NT2/D1 (cell line): ENCODE results near the gene HOOK2.
"Not testable (repeated sequence)": the region's sequence is repeated elsewhere in the genome, so short reads cannot be mapped to it uniquely, and the experiment has no call there.

Experiments
- DNase-seq: peaks from one replicate; pipeline ENCODE4 v3.0.0-alpha.2; 2011; ENCODE audit warnings: low read depth, low spot score
- H3K27me3 ChIP-seq: 2 replicates; pipeline ENCODE4 v1.6.0; 2011; ENCODE audit warnings: mild to moderate bottlenecking; ENCODE audit not compliant: insufficient read length, insufficient read depth
- H3K36me3 ChIP-seq: 2 replicates; pipeline ENCODE4 v1.6.1; 2011; ENCODE audit warnings: mild to moderate bottlenecking, low read length, mixed read lengths; ENCODE audit not compliant: insufficient read depth, insufficient read length
- H3K4me1 ChIP-seq: 2 replicates; pipeline ENCODE4 v1.5.1; 2011; ENCODE audit not compliant: insufficient read depth, insufficient read length
- H3K4me3 ChIP-seq: 2 replicates; pipeline ENCODE4 v1.5.1; 2011; ENCODE audit warnings: low read depth; ENCODE audit not compliant: insufficient read length
- H3K9ac ChIP-seq: 2 replicates; pipeline ENCODE4 v1.6.0; 2011; ENCODE audit warnings: low read depth; ENCODE audit not compliant: insufficient read length
- H3K9me3 ChIP-seq: 2 replicates; pipeline ENCODE4 v1.5.1; 2011; ENCODE audit warnings: mild to moderate bottlenecking, low read length; ENCODE audit not compliant: insufficient read depth
- SUZ12 ChIP-seq: IDR thresholded peaks from 2 replicates; pipeline ENCODE4 v1.6.1; 2011; ENCODE audit not compliant: insufficient read length, insufficient read depth; ENCODE audit errors: extremely low read depth
- YY1 ChIP-seq: IDR thresholded peaks from 2 replicates; pipeline ENCODE4 v1.6.1; 2011; ENCODE audit not compliant: insufficient read length, insufficient read depth
- ZNF274 ChIP-seq: IDR thresholded peaks from 2 replicates; pipeline ENCODE4 v1.6.1; 2011; ENCODE audit warnings: mild to moderate bottlenecking, low read depth, low read length

HOOK2 gene

DNA sequence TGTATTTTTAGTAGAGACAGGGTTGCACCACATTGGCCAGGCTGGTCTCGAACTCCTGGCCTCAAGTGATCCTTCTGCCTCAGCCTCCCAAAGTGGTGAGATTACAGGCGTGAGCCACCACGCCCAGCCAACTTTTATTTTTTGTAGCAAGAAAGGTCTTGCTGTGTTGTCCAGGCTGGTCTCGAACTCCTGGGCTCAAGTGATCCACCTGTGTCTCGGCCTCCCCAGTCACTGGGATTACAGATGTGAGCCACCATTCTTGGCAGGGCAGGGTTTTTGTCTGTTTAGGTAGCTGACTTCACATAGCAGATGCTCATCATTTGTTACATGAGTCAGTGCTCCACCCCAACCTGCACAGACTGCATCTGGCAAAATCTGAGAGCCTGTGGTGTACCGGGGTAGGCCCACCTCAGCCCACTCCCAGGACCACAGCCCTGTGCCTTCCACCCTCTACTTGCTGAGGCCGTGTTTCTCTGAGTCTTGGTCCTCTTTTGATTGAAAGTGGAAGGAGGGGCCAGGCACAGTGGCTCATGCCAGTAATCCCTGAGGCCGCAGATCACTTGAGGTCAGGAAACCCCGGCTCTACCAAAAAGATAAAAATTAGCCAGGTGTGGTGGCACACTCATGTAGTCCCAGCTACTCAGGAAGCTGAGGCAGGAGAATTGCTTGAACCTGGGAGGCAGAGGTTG lies 47.5 kb downstream of the HOOK2 start:
- Histone ChIP-seq H3K9ac (no peak overlapping the region), H3K36me3 (peaks cover 51% of the 10 kb centered on the region), H3K4me3 (no peak overlapping the region), H3K27me3 (no peaks in the 10 kb centered on the region), H3K4me1 (peaks cover 7% of the 10 kb centered on the region), H3K9me3 (no peaks in the 10 kb centered on the region)
- no peak for DNase-seq
- no peak for TF ChIP-seq YY1
- no peak for TF ChIP-seq ZNF274
- TF ChIP-seq SUZ12: no peak

DNA sequence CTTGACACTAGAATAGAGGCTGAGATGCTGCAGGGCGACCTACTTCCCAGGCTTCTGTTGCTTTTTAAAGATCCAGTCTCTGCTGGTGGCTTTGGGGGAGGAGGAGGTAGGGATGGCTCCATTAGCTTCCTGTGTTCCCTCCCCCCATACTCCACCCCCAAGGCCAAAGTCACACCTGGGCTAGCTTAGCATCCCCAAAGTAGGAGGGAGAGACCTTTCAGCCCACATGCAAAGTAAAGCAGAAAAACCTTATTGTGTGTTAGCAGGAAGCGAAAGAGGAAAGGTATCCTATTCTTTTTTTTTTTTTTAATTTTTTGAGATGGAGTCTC lies 48.4 kb downstream of the HOOK2 start:
- H3K9me3 ChIP-seq: no peaks in the 10 kb centered on the region
- peaks cover 2% of the 10 kb centered on the region for H3K4me1 ChIP-seq
- H3K9ac ChIP-seq: peak overlapping the region; percentile 38
- H3K27me3 ChIP-seq: no peaks in the 10 kb centered on the region
- DNase-seq: no peak
- no peak overlapping the region for H3K4me3 ChIP-seq
- TF ChIP-seq ZNF274: no peak
- no peak for TF ChIP-seq YY1
- no peak for TF ChIP-seq SUZ12
- peaks cover 43% of the 10 kb centered on the region for H3K36me3 ChIP-seq

DNA sequence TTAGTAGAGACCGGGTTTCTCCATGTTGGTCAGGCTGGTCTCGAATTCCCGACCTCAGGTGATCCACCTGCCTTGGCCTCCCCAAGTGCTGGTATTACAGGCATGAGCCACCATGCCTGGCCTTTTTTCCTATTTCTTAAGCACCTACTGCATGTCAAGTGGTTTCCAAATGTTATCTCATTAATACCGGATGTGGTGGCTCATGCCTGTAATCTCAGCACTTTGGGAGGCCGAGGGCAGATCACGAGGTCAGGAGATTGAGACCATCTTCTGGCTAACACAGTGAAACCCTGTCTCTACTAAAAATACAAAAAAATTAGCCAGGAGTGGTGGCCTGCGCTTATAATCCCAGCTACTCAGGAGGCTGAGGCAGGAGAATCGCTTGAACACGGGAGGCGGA lies 49.7 kb downstream of the HOOK2 start:
- not testable (repeated sequence) for H3K4me1 ChIP-seq, DNase-seq, H3K9ac ChIP-seq, H3K27me3 ChIP-seq, H3K4me3 ChIP-seq, H3K9me3 ChIP-seq
- peaks cover 40% of the 10 kb centered on the region for H3K36me3 ChIP-seq

DNA sequence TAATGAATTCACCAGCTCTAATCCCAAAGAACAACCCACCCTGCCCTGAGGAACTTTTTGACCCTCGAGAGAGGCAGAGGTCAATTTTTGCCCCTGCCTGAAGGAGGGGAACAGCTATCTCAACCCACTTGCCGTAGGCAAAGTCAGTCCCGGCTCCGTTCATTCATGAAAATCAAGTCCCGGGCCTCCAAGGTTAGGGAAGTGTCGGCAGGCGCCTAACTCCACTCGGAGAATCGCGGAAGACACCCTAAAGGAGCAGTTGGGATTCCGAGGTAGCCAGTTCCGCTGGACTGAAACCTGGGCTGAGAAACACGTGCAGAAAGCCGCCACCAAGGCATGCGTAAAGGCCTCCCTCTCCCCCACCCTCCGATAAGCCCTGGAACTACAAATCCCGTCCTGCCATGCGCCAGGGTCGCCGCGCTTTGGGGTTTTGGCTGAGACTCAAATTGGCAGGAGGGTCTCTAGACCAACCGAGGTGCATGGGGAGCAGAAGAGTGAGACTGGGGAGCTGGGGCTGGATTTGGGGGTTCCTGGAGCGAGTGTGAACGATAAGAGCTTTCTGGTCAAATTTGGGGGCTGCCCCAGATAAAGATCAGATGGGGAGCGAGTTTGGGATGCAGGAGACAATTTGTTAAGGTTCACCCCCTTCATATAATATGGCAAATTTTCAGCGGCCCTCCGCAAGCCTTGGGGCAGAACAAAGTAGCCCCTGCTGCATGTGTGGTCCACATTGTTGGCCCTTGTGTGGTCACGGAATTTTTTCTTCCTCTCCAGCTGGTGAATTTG lies 51.5 kb downstream of the HOOK2 start, which contains the start of gene TNPO2:
TSS of gene TNPO2 (minus strand) at position 292 of the 786 bp plus-strand sequence. CDS start 2,955 bp downstream, outside the sequence.
- H3K27me3 ChIP-seq: no peaks in the 10 kb centered on the region
- H3K4me1 ChIP-seq: peaks cover 4% of the 10 kb centered on the region
- peak within 1 kb of the TSS; percentile 80 for H3K4me3 ChIP-seq
- peaks cover 38% of the 10 kb centered on the region for H3K36me3 ChIP-seq
- DNase-seq: peak; percentile 76
- H3K9ac ChIP-seq: peak within 1 kb of the TSS; percentile 90
- no peak for TF ChIP-seq ZNF274
- TF ChIP-seq SUZ12: no peak
- no peak for TF ChIP-seq YY1
- H3K9me3 ChIP-seq: no peaks in the 10 kb centered on the region

DNA sequence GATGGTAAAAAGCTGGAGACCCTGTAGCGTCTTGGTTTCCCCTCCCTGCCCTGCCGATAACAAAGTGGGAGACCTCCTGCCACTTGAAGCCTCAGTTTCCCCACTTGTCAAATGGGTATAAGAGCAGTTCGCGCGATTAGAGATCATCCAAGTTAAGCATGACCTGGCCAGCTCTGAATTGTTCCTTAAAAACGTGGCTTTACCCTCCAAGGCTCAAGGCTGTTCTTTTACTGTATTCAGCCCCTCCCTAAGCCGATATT lies 52.0 kb downstream of the HOOK2 start:
- TF ChIP-seq YY1 (no peak), ZNF274 (no peak)
- H3K4me3 ChIP-seq: peak overlapping the region; percentile 80
- DNase-seq: no peak
- H3K9ac ChIP-seq: peak overlapping the region; percentile 90
- no peaks in the 10 kb centered on the region for H3K27me3 ChIP-seq
- no peaks in the 10 kb centered on the region for H3K9me3 ChIP-seq
- H3K36me3 ChIP-seq: peaks cover 38% of the 10 kb centered on the region
- H3K4me1 ChIP-seq: peaks cover 7% of the 10 kb centered on the region

DNA sequence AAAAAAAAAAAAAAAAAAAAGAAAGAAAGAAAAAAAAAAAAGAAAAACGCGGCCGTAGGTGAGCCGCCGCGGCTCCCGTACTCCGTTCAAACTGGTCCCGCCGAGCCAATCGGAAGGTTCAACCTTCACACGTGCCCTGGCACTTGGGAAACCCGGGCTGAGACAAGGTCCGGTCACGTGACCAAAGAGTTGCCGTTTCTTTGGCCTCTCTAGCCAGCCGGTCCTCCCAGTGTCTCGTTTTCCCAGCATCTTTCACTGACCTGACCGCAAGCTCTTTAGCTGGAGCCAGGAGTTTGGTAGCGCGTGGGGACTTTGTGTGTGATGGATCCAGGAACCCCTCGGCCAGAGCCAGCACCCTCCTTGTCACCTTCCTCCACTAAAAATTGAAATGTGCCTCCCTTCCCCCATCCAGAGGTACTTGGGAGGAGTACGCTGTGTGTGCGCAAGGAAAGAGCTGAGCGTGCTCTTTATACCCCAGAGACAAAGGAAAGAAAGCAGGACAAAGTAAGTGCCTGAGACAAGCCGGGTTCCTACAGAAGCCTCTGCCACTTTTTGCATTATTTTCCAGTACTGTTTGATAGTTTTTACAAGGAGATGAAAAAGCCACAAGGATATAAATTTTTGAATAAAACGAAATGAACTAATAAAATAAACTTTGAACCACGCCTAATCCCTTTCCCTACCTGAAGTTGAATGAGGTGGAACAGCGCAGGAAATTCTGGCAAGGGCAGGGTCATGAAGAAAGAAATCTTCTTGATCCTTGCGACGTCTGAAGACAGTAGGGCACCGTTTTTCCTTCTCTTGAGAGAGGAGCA lies 52.6 kb downstream of the HOOK2 start:
- DNase-seq: peak; percentile 98
- Histone ChIP-seq H3K36me3 (peaks cover 39% of the 10 kb centered on the region), H3K9me3 (no peaks in the 10 kb centered on the region), H3K4me1 (peaks cover 7% of the 10 kb centered on the region), H3K9ac (peak overlapping the region; percentile 94), H3K27me3 (no peaks in the 10 kb centered on the region), H3K4me3 (peak overlapping the region; percentile 80)
- TF ChIP-seq ZNF274: no peak
- no peak for TF ChIP-seq YY1
- TF ChIP-seq SUZ12: no peak
